WTC11 (cell line): ENCODE measurements around the gene SLC49A3. TPM values are rescaled to one million over a fixed set of nuclear protein-coding genes. Genes with fewer than 3 reads are reported as not detected.

Experiments
- ATAC-seq: fragments of 200-7000 bp; cut with Tn5 transposase; 2 replicates; pipeline ENCODE4 v1.10.0; 2021; ENCODE audit warnings: mild to moderate bottlenecking, moderate library complexity
- CTCF ChIA-PET: fragments of 300-600 bp; sonication (Branson Sonifier 250); formaldehyde crosslinking; loops from one replicate; lab custom pipeline; 2021; ENCODE audit warnings: antibody characterized with exemption; lab: Charles Lee
- POLR2A ChIA-PET: fragments of 350-600 bp; sonication (Branson Sonifier 250); formaldehyde crosslinking; loops from one replicate; lab custom pipeline; 2021; ENCODE audit warnings: antibody characterized with exemption; lab: Charles Lee
- DNase-seq: peaks from one replicate; pipeline ENCODE4 v3.0.0; 2021; ENCODE audit warnings: low spot score
- H3K27ac Mint-ChIP-seq: 2 replicates; pipeline ENCODE4 v1.8.0; 2021; ENCODE audit warnings: mixed read lengths
- H3K27me3 Mint-ChIP-seq: 2 replicates; pipeline ENCODE4 v1.8.0; 2021; ENCODE audit warnings: low read depth, mild to moderate bottlenecking, moderate library complexity, mixed read lengths
- H3K36me3 Mint-ChIP-seq: 2 replicates; pipeline ENCODE4 v1.8.0; 2021; ENCODE audit warnings: mixed read lengths
- H3K4me1 Mint-ChIP-seq: 2 replicates; pipeline ENCODE4 v1.8.0; 2022; ENCODE audit warnings: mixed read lengths
- H3K4me3 Mint-ChIP-seq: 2 replicates; pipeline ENCODE4 v1.8.0; 2021; ENCODE audit warnings: mild to moderate bottlenecking, moderate library complexity, mixed read lengths
- H3K9me3 Mint-ChIP-seq: 2 replicates; pipeline ENCODE4 v1.8.0; 2021; ENCODE audit warnings: mixed read lengths
- AR ChIP-seq: fragments of 250-450 bp; sonication (Bioruptor Pico); IDR thresholded peaks from 2 replicates; pipeline ENCODE4 v1.9.0; 2021; ENCODE audit warnings: mild to moderate bottlenecking
- ATF1 ChIP-seq: sonication (generic); formaldehyde crosslinking; IDR thresholded peaks from 2 replicates; pipeline ENCODE4 v1.8.1; 2023; ENCODE audit warnings: mild to moderate bottlenecking, moderate library complexity, missing genetic modification reagents
- CTCF ChIP-seq: fragments of 200-600 bp; IDR thresholded peaks from 2 replicates; pipeline ENCODE4 v1.8.0; 2022; ENCODE audit warnings: antibody characterized with exemption
- ELF4 ChIP-seq: sonication (generic); formaldehyde crosslinking; IDR thresholded peaks from 2 replicates; pipeline ENCODE4 v1.8.1; 2022; ENCODE audit warnings: low read depth, mild to moderate bottlenecking, moderate library complexity, missing genetic modification reagents
- ERG ChIP-seq: fragments of 250-450 bp; sonication (Bioruptor Pico); IDR thresholded peaks from 2 replicates; pipeline ENCODE4 v1.8.0; 2021; ENCODE audit warnings: mild to moderate bottlenecking
- ETV6 ChIP-seq: sonication (generic); formaldehyde crosslinking; IDR thresholded peaks from 2 replicates; pipeline ENCODE4 v1.8.1; 2022; ENCODE audit warnings: mild to moderate bottlenecking, missing genetic modification reagents
- FOXJ3 ChIP-seq: sonication (generic); formaldehyde crosslinking; IDR thresholded peaks from 2 replicates; pipeline ENCODE4 v1.9.0; 2021; ENCODE audit warnings: missing genetic modification reagents, mild to moderate bottlenecking, borderline replicate concordance
- FOXK1 ChIP-seq: sonication (generic); formaldehyde crosslinking; IDR thresholded peaks from 2 replicates; pipeline ENCODE4 v1.8.0; 2022; ENCODE audit warnings: mild to moderate bottlenecking, moderate library complexity, missing genetic modification reagents
- GRHL2 ChIP-seq: fragments of 250-450 bp; sonication (Bioruptor Pico); IDR thresholded peaks from 2 replicates; pipeline ENCODE4 v1.8.0; 2022; ENCODE audit warnings: mild to moderate bottlenecking, moderate library complexity; ENCODE audit not compliant: insufficient replicate concordance, severe bottlenecking
- JAZF1 ChIP-seq: fragments of 250-450 bp; sonication (Bioruptor Pico); IDR thresholded peaks from 2 replicates; pipeline ENCODE4 v1.9.0; 2021; ENCODE audit warnings: moderate library complexity, mild to moderate bottlenecking, inconsistent platforms
- KAT7 ChIP-seq: sonication (generic); formaldehyde crosslinking; IDR thresholded peaks from 2 replicates; pipeline ENCODE4 v1.8.1; 2023; ENCODE audit warnings: missing genetic modification reagents, mild to moderate bottlenecking, borderline replicate concordance
- OVOL2 ChIP-seq: fragments of 250-450 bp; sonication (Bioruptor Pico); IDR thresholded peaks from 2 replicates; pipeline ENCODE4 v1.9.0; 2021; ENCODE audit warnings: mild to moderate bottlenecking, borderline replicate concordance
- RORB ChIP-seq: fragments of 250-450 bp; sonication (Bioruptor Pico); IDR thresholded peaks from 2 replicates; pipeline ENCODE4 v1.9.0; 2021; ENCODE audit warnings: mild to moderate bottlenecking
- SMAD4 ChIP-seq: sonication (generic); formaldehyde crosslinking; IDR thresholded peaks from 2 replicates; pipeline ENCODE4 v1.8.0; 2022; ENCODE audit warnings: mild to moderate bottlenecking, missing genetic modification reagents
- ZMAT4 ChIP-seq: fragments of 250-450 bp; sonication (Bioruptor Pico); IDR thresholded peaks from 2 replicates; pipeline ENCODE4 v1.9.0; 2021; ENCODE audit warnings: mild to moderate bottlenecking
- ZNF263 ChIP-seq: sonication (generic); formaldehyde crosslinking; IDR thresholded peaks from 2 replicates; pipeline ENCODE4 v1.8.1; 2022; ENCODE audit warnings: low read depth, mild to moderate bottlenecking, moderate library complexity, missing genetic modification reagents
- ZNF671 ChIP-seq: fragments of 250-450 bp; sonication (Bioruptor Pico); IDR thresholded peaks from 2 replicates; pipeline ENCODE4 v1.8.0; 2021; ENCODE audit warnings: mild to moderate bottlenecking
- total RNA-seq: library from RNA; stranded (reverse); gene quantifications from 3 replicates; pipeline ENCODE4 v1.2.3, GENCODE V29; 2021
- TF ChIP-seq, protein P1 (sequence below): sonication (generic); formaldehyde crosslinking; IDR thresholded peaks from 2 replicates; pipeline ENCODE4 v1.8.1; 2022; ENCODE audit warnings: mild to moderate bottlenecking, moderate library complexity, missing genetic modification reagents
- TF ChIP-seq, protein P2 (sequence below): sonication (generic); formaldehyde crosslinking; IDR thresholded peaks from 2 replicates; pipeline ENCODE4 v1.8.1; 2022; ENCODE audit warnings: low read depth, missing genetic modification reagents, borderline replicate concordance
- TF ChIP-seq, protein P3 (sequence below): fragments of 250-450 bp; sonication (Bioruptor Pico); IDR thresholded peaks from 2 replicates; pipeline ENCODE4 v2.1.2; 2022; ENCODE audit warnings: mild to moderate bottlenecking, moderate library complexity

SLC49A3 gene
- total RNA-seq, 1 experiment from 2014 or later, result 5.8 TPM

- H3K36me3 Mint-ChIP-seq, result peaks cover 30% of the 10 kb centered on the region
- ChIA-PET CTCF (no interaction called here), POLR2A (no interaction called here)
- H3K27me3 Mint-ChIP-seq, result no peaks in the 10 kb centered on the region
- TF ChIP-seq JAZF1 (CRISPR knock-in tag), result no peak
- TF ChIP-seq OVOL2 (CRISPR knock-in tag), result no peak
- TF ChIP-seq CTCF, result no peak
- no peak for TF ChIP-seq FOXK1
- TF ChIP-seq KAT7 (CRISPR knock-in tag), result no peak
- no peak for TF ChIP-seq ETV6 (CRISPR knock-in tag)
- TF ChIP-seq, protein P1, sequence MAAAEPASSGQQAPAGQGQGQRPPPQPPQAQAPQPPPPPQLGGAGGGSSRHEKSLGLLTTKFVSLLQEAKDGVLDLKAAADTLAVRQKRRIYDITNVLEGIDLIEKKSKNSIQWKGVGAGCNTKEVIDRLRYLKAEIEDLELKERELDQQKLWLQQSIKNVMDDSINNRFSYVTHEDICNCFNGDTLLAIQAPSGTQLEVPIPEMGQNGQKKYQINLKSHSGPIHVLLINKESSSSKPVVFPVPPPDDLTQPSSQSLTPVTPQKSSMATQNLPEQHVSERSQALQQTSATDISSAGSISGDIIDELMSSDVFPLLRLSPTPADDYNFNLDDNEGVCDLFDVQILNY, result no peak
- no peak for TF ChIP-seq ATF1 (CRISPR knock-in tag)
- TF ChIP-seq, protein P2, sequence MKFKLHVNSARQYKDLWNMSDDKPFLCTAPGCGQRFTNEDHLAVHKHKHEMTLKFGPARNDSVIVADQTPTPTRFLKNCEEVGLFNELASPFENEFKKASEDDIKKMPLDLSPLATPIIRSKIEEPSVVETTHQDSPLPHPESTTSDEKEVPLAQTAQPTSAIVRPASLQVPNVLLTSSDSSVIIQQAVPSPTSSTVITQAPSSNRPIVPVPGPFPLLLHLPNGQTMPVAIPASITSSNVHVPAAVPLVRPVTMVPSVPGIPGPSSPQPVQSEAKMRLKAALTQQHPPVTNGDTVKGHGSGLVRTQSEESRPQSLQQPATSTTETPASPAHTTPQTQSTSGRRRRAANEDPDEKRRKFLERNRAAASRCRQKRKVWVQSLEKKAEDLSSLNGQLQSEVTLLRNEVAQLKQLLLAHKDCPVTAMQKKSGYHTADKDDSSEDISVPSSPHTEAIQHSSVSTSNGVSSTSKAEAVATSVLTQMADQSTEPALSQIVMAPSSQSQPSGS (CRISPR knock-in tag), result no peak
- TF ChIP-seq RORB, result no peak
- no peak for TF ChIP-seq FOXJ3 (CRISPR knock-in tag)
- no peak for TF ChIP-seq GRHL2 (CRISPR knock-in tag)
- TF ChIP-seq SMAD4 (CRISPR knock-in tag), result no peak
- TF ChIP-seq, protein P3, sequence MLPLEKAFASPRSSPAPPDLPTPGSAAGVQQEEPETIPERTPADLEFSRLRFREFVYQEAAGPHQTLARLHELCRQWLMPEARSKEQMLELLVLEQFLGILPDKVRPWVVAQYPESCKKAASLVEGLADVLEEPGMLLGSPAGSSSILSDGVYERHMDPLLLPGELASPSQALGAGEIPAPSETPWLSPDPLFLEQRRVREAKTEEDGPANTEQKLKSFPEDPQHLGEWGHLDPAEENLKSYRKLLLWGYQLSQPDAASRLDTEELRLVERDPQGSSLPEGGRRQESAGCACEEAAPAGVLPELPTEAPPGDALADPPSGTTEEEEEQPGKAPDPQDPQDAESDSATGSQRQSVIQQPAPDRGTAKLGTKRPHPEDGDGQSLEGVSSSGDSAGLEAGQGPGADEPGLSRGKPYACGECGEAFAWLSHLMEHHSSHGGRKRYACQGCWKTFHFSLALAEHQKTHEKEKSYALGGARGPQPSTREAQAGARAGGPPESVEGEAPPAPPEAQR (CRISPR knock-in tag), result no peak
- H3K4me1 Mint-ChIP-seq, result peaks cover 10% of the 10 kb centered on the region; the same call in 1 of the 2 replicates
- ATAC-seq (no peak), DNase-seq (no peak)
- peaks cover 11% of the 10 kb centered on the region for H3K9me3 Mint-ChIP-seq
- no peak overlapping the region for H3K4me3 Mint-ChIP-seq
- H3K27ac Mint-ChIP-seq, result no peak overlapping the region
These were observed 23.1 kb upstream of the SLC49A3 start for GRCh38 chr4:712093-712492.

- peaks cover 30% of the 10 kb centered on the region for H3K36me3 Mint-ChIP-seq
- TF ChIP-seq ERG (no peak), ZNF671 (CRISPR knock-in tag) (no peak), ZMAT4 (CRISPR knock-in tag) (no peak), ELF4 (no peak), ZNF263 (CRISPR knock-in tag) (no peak), AR (CRISPR knock-in tag) (no peak)
- H3K27me3 Mint-ChIP-seq, result no peaks in the 10 kb centered on the region
- DNase-seq, result no peak
- 0 out of 2 replicates have a peak, but pooled peaks have one; percentile 17 for ATAC-seq
- ChIA-PET POLR2A (interaction anchor here (0.7 kb wide), 1 partner anchor 373 kb away, joined by 3 read pairs; no protein-coding TSS in a partner anchor), CTCF (interaction anchor here (1.4 kb wide), 1 partner anchor 27 kb away, joined by 3 read pairs; no protein-coding TSS in a partner anchor)
- no peak overlapping the region for H3K27ac Mint-ChIP-seq
- no peak overlapping the region for H3K4me3 Mint-ChIP-seq
- peaks cover 11% of the 10 kb centered on the region for H3K9me3 Mint-ChIP-seq
- H3K4me1 Mint-ChIP-seq, result peaks cover 10% of the 10 kb centered on the region; the same call in 1 of the 2 replicates
These were observed 22.0 kb upstream of the SLC49A3 start for GRCh38 chr4:710916-711315.
